Thyroid gland (tissue), 4 donors: ENCODE results near the gene NEDD9.

Experiments
- POLR2A ChIP-seq, 2 donors: fragments of 450-650 bp; IDR thresholded peaks; one replicate each; pipeline ENCODE4 v1.6.1; 2017; ENCODE audit warnings: antibody characterized with exemption in 2 of 2, mild to moderate bottlenecking in 2 of 2, moderate library complexity in 1 of 2
- TF ChIP-seq, protein P1 (sequence below), 6 experiments: fragments of 200-600 bp in 3 of 6; fragments of 450-650 bp in 3 of 6; sonication (generic) in 3 of 6; IDR thresholded peaks; one replicate each; pipeline ENCODE4 v1.5.1; 2016 to 2019; ENCODE audit warnings: antibody characterized with exemption in 6 of 6, mild to moderate bottlenecking in 2 of 6, inconsistent platforms in 1 of 6, moderate library complexity in 1 of 6

DNA sequence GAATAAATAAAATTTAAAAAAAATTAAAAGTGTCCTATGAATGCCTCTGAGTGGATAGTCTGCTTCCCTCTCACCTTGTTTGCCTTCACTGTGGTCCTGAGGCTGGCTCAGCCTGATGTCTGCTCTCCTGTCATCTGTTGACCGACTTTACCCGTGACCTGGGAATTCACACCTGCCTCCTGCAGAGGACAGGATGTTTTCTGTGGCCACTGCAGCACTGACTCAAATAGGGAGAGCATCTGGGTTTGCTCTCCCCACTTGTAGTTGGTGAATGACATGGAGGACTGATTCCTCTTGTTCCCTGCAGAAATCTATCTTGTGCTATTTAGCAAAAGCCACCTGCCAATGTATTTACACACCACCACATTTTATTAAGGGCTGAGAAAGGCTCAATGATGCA, 68.5 kb downstream of the NEDD9 start:
- TF ChIP-seq, protein P1, sequence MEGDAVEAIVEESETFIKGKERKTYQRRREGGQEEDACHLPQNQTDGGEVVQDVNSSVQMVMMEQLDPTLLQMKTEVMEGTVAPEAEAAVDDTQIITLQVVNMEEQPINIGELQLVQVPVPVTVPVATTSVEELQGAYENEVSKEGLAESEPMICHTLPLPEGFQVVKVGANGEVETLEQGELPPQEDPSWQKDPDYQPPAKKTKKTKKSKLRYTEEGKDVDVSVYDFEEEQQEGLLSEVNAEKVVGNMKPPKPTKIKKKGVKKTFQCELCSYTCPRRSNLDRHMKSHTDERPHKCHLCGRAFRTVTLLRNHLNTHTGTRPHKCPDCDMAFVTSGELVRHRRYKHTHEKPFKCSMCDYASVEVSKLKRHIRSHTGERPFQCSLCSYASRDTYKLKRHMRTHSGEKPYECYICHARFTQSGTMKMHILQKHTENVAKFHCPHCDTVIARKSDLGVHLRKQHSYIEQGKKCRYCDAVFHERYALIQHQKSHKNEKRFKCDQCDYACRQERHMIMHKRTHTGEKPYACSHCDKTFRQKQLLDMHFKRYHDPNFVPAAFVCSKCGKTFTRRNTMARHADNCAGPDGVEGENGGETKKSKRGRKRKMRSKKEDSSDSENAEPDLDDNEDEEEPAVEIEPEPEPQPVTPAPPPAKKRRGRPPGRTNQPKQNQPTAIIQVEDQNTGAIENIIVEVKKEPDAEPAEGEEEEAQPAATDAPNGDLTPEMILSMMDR (IDR thresholded peaks at IDR 0.05) = no peak
- TF ChIP-seq POLR2A (IDR thresholded peaks at IDR 0.05) = no peak
